ENCODE data around the gene PRDM16. TPM values are rescaled to one million over a fixed set of nuclear protein-coding genes. Genes with fewer than 3 reads are reported as not detected.

The PRDM16 gene
- total RNA-seq, 1 experiment from 2014 or later = 1.4 TPM

DNA sequence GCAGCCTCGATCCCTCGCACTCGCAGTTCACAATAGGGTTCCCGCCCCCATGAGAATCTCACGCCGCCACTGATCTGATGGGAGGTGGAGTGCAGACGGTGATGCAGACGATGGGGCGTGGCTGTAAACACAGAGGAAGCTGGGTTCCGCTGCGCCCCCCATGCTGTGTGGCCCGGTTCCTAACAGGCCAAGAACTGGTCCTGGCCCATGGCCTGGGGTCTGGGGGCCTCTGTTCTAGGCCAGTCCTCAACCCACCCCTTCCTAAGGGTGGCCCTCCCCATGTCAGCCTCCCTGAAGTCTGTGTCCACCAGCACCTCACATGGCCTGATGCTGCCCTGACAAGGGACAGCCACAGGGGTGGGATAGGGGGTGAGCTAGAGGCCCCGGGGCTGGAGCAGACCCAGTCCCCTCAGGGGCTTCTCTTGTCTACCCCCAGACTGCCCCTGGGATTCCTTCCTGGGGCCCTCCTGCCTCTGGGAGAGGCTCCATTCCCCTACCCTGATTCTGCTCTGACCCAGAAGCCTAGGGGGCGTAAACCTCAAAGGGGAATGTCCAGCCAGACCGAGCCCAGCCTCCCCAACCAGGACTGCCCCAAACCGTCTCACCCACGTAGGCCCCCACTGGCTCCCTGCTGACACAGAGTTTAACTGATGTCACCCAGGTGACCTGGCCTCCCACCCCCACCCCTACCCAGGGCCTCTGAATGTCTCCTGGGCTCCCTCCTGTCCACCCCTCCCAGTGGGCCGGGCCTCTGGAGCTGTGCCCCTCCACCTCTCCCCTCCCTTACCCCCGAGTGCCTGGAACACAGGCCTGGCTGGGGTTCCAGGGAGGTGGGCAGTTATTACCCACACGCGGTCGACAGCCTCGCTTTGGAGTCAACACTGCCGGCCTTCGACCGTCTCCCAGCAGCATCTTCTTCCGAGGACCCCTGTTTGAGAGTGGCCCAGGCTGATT lies 370.6 kb downstream of the PRDM16 start:
- no peaks in the 10 kb centered on the region for H3K9me3 ChIP-seq (replicated peaks)
- no peak overlapping the region for H3K27ac ChIP-seq
- peaks cover 13% of the 10 kb centered on the region; the same call in 1 of the 2 replicates for H3K27me3 ChIP-seq
- H3K4me3 ChIP-seq = no peak overlapping the region
- no peaks in the 10 kb centered on the region for H3K36me3 ChIP-seq
- DNase-seq = no peak
- no peaks in the 10 kb centered on the region for H3K4me1 ChIP-seq

DNA sequence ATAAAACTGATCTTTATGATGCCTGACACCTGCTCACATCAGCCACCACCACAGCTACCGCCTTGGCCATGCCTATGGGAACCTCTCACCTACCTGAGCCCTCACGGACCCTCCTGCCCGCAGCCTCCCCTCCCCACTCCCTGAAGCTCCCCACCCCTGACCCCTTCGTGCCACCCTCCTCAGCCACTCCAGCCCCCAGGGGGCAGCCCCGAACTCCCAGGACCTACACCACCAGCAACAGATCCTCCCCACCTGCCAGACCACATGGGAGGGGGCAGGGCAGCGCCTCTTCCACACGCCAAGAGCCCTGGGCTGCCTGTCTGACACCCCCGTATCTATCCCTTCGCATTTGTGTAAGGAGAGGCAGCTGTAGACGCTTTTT lies 371.3 kb downstream of the PRDM16 start:
- Histone ChIP-seq H3K27me3 (peaks cover 13% of the 10 kb centered on the region; the same call in 1 of the 2 replicates), H3K36me3 (no peaks in the 10 kb centered on the region)
- DNase-seq = no peak

DNA sequence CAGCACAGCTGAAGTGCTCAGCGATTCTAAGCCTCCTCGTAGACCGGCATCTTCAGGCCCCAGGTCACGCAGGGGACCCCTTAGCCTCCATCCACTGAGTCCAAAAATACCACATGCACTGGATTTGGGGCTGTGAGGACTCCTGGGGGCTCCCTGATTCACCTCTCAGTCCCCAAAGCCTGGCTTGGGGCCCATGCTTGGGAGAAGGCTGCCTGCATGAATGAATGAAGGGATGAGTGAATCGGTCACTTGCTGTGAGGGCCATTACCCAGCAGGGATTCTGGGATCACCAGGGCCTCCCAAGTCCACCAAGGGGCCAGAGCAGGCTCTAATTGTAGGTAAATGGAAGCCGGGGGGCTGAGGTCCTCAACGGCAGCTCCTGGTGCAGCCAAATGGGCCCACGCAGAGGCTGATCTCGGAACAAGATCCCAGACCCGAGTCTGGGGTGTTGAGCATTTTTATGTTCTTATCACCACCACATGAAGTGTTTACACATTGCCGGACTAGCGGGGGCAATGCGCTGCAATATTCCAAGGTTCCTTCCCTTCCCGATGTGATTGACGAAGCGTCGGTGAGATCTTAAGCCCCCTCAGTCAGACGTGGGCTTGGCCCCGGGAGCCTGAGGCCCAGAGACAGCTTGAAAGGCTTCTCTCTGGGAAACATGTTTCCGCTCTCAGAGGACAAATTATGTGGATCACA lies 371.9 kb downstream of the PRDM16 start:
- Histone ChIP-seq H3K27ac (no peak overlapping the region), H3K9me3 (replicated peaks) (no peaks in the 10 kb centered on the region), H3K4me3 (no peak overlapping the region), H3K27me3 (peaks cover 13% of the 10 kb centered on the region; the same call in 1 of the 2 replicates), H3K4me1 (no peaks in the 10 kb centered on the region), H3K36me3 (no peaks in the 10 kb centered on the region)
- no peak for DNase-seq

More for the DNA sequence above, 371.3 kb downstream of the PRDM16 start:
- no peak overlapping the region for H3K4me3 ChIP-seq
- H3K27ac ChIP-seq = no peak overlapping the region
- H3K4me1 ChIP-seq = no peaks in the 10 kb centered on the region
- H3K9me3 ChIP-seq (replicated peaks) = no peaks in the 10 kb centered on the region

DNA sequence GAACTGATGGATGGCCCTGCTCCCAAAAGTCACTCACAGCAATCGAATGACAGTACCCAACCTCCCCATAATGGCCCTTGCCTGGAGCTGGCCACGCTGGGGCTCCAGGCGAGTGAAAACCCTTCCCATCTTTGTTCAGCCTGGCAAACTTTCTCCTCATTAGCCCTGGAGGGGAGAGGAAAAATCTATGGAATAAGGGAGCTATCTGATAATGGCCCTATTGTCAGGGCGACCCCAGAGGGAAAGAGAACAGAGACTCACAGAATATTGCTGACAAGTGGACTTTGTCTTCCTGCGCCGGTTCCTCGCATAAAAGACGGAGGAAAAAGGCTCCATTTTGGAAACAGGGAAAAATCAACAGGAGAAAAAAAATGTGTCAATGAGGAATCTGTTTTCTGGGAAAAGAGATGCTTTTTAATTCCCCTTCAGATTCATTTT lies 372.4 kb downstream of the PRDM16 start:
- Histone ChIP-seq H3K36me3 (no peaks in the 10 kb centered on the region), H3K27ac (no peak overlapping the region), H3K9me3 (replicated peaks) (no peaks in the 10 kb centered on the region), H3K4me1 (no peaks in the 10 kb centered on the region), H3K4me3 (no peak overlapping the region), H3K27me3 (peaks cover 13% of the 10 kb centered on the region; the same call in 1 of the 2 replicates)
- DNase-seq = no peak

DNA sequence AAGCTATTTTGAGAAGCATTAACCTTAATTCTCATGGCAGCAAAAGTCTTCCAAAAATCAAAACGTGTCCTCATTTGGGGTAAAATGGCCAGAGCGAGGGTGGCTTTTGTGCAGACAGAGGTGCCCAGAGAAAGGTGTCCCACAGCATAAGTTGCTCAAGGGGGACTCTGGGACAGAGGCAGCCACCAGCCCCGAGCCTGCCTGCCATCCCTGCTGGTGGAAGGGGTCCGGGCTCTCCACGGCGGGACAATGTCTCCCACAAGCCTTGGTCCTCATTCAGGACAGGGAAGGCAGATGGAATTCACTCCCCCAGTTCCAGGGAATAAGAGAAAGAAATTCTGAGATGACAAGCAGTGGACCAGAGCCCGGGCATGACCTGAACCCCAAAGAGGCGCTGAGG lies 372.9 kb downstream of the PRDM16 start:
- Histone ChIP-seq H3K27me3 (peaks cover 13% of the 10 kb centered on the region; the same call in 1 of the 2 replicates), H3K4me1 (no peaks in the 10 kb centered on the region), H3K36me3 (no peaks in the 10 kb centered on the region), H3K4me3 (no peak overlapping the region), H3K27ac (no peak overlapping the region), H3K9me3 (replicated peaks) (no peaks in the 10 kb centered on the region)
- no peak for DNase-seq

DNA sequence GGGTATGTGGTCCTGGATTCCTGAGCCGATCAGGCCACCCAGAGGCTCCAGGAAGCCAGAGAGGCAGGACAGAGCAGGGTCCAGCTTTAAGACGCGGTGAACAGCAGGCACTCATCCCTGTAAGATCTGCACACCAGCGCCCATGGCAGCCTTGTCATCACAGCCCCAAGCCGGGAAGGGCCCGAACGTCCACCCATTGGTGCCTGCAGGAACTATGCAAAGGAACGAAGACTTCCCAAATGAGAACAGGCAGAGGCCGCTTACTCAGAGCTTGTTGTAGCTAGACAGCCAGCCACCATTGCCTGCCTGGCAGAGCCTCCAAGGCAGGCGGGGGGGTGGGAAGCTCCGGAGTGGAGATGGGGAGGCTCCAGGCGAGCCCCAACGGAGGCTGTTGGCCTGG lies 373.3 kb downstream of the PRDM16 start:
- no peak overlapping the region for H3K27ac ChIP-seq
- no peak for DNase-seq
- H3K36me3 ChIP-seq = no peaks in the 10 kb centered on the region
- H3K27me3 ChIP-seq = peaks cover 13% of the 10 kb centered on the region; the same call in 1 of the 2 replicates
- no peaks in the 10 kb centered on the region for H3K4me1 ChIP-seq
- H3K4me3 ChIP-seq = no peak overlapping the region
- H3K9me3 ChIP-seq (replicated peaks) = no peaks in the 10 kb centered on the region; the same call in 1 of the 2 replicates

DNA sequence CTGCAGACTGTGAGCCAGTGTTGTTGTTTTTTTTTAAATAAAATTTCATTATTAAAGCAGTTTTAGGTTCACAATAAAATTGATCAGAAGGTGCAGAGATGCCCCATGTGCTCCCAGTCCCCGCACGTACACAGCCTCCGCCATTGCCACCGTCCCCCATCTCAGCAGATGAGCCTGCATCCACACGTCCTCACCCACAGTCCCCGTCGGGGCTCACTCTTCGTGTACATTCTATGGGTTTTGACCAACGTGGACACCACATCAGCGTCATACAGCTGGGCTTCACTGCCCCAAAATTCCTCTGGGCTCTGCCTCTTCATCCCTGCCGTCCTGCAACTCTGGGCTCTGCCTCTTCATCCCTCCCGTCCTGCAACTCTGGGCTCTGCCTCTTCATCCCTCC lies 373.9 kb downstream of the PRDM16 start:
- DNase-seq = no peak
- Histone ChIP-seq H3K4me1 (no peaks in the 10 kb centered on the region), H3K27me3 (peaks cover 13% of the 10 kb centered on the region; the same call in 1 of the 2 replicates), H3K36me3 (no peaks in the 10 kb centered on the region), H3K4me3 (no peak overlapping the region), H3K9me3 (replicated peaks) (no peaks in the 10 kb centered on the region; the same call in 1 of the 2 replicates), H3K27ac (no peak overlapping the region)

DNA sequence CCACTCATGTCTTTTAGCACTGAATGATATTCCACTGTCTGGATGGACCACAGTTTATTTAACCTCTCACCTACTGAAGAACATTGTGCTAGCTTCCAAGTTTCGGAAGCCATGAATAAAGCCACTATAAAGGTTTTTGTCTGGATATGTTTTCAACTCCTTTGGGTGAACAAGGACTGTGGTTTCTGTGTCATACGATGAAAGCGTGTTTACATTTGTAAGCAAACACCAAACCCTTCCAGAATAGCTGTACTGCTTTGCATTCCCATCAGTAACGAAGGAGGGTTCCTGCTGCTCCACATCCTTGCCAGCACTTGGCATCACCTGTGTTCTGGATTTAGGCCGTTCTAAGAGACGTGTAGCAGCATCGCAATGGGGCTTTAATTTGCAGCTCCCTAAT lies 374.8 kb downstream of the PRDM16 start:
- Histone ChIP-seq H3K9me3 (replicated peaks) (no peaks in the 10 kb centered on the region; the same call in 1 of the 2 replicates), H3K27ac (no peak overlapping the region), H3K36me3 (no peaks in the 10 kb centered on the region), H3K27me3 (peaks cover 13% of the 10 kb centered on the region; the same call in 1 of the 2 replicates), H3K4me1 (no peaks in the 10 kb centered on the region), H3K4me3 (no peak overlapping the region)
- no peak for DNase-seq

DNA sequence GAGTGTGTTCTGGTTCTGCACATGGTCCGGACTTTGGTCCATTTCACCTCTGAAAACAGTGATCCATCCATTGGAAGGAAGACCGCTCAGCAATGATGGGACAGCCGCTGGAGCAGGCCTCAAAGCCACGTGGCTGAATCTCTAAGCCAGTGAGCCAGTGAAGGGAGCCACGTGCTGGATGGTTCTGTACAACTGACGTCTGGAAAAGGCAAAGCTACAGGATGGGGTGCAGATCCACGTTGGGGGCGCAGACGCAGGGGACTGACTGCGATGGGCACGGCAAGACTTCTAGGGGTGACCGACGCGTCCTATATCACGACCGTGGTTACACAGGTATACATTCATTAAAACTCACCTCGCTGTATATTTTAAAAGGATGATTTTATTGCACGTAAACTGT lies 375.3 kb downstream of the PRDM16 start:
- no peak for DNase-seq
- Histone ChIP-seq H3K9me3 (replicated peaks) (no peaks in the 10 kb centered on the region; the same call in 1 of the 2 replicates), H3K4me3 (no peak overlapping the region), H3K4me1 (no peaks in the 10 kb centered on the region), H3K27ac (no peak overlapping the region), H3K27me3 (peaks cover 13% of the 10 kb centered on the region; the same call in 1 of the 2 replicates), H3K36me3 (no peaks in the 10 kb centered on the region)

DNA sequence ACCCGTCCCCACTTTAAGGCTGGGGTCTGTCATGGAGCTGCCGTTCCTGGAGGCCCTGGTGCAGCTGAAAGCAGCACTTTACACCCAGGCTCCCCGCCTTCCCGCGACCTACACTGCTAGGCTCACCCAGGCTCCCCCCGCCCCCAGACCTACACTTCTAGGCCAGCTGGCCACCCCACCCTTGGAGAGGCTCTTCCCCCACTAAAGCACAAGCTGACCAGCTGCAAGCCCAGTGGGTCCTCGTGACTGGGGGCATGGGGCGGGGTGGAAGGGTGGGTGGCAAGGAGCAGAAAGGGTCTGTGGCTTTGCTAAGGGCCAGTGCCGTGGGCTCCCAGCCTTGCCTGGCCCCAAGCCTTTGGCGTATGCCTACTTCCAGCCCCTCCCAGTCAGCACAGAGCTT lies 375.7 kb downstream of the PRDM16 start:
- no peak for DNase-seq

DNA sequence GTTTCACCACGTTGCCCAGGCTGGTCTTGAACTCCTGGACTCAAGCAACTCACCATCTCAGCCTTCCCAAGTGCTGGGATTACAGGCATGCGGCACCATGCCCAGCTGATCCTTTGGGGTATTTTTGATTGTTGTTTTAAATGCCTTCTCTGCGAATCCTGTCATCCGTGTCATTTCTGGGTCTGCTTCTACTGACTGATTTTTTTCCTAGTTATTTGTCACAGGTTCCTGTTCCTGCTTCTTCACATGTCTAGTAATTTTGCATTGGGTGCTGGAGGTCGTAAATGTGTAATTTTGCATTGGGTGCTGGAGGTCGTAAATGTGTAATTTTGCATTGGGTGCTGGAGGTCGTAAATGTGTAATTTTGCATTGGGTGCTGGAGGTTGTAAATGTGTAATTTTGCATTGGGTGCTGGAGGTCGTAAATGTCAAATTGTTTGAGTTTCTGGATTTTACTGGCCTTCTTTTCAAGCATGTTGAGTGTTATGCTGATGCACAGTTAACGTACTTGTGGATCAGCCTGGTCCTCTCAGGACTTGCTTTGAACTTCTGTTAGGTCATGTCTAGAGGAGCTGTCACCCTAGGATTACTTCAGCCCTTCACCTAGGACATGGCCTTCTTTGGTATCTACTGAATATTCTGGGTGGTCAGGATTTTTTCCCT lies 381.3 kb downstream of the PRDM16 start:
- Histone ChIP-seq H3K36me3 (no peaks in the 10 kb centered on the region), H3K4me1 (no peaks in the 10 kb centered on the region), H3K27me3 (peaks cover 19% of the 10 kb centered on the region), H3K4me3 (no peak overlapping the region), H3K27ac (no peak overlapping the region), H3K9me3 (replicated peaks) (no peaks in the 10 kb centered on the region; the same call in 1 of the 2 replicates)
- DNase-seq = no peak

More for the DNA sequence above, 375.7 kb downstream of the PRDM16 start:
- no peak overlapping the region for H3K4me3 ChIP-seq
- H3K36me3 ChIP-seq = no peaks in the 10 kb centered on the region
- H3K9me3 ChIP-seq (replicated peaks) = no peaks in the 10 kb centered on the region; the same call in 1 of the 2 replicates
- H3K27ac ChIP-seq = no peak overlapping the region
- no peaks in the 10 kb centered on the region for H3K4me1 ChIP-seq
- H3K27me3 ChIP-seq = peaks cover 13% of the 10 kb centered on the region; the same call in 1 of the 2 replicates

DNA sequence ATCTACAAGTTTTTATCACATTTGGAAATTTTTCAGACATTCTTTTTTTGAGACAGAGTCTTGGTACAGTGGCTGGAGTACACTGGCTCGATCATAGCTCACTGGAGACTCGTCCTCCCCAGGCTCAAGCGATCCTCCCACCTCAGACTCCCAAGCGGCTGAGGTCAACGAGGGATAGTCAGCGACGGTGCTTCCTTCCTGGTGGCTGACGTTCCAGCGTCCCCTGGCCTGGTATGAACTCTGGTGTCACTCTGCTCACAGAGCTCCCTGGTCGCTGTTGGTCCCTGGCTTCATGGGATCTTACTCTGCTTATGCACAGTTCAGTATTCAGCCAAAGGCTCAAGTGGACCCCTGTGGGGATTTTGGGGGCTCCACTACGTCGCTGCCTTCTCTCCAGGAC lies 382.0 kb downstream of the PRDM16 start:
- Histone ChIP-seq H3K9me3 (replicated peaks) (no peaks in the 10 kb centered on the region; the same call in 1 of the 2 replicates), H3K4me3 (no peak overlapping the region), H3K36me3 (no peaks in the 10 kb centered on the region), H3K27me3 (peaks cover 20% of the 10 kb centered on the region), H3K4me1 (no peaks in the 10 kb centered on the region), H3K27ac (no peak overlapping the region)
- no peak for DNase-seq

DNA sequence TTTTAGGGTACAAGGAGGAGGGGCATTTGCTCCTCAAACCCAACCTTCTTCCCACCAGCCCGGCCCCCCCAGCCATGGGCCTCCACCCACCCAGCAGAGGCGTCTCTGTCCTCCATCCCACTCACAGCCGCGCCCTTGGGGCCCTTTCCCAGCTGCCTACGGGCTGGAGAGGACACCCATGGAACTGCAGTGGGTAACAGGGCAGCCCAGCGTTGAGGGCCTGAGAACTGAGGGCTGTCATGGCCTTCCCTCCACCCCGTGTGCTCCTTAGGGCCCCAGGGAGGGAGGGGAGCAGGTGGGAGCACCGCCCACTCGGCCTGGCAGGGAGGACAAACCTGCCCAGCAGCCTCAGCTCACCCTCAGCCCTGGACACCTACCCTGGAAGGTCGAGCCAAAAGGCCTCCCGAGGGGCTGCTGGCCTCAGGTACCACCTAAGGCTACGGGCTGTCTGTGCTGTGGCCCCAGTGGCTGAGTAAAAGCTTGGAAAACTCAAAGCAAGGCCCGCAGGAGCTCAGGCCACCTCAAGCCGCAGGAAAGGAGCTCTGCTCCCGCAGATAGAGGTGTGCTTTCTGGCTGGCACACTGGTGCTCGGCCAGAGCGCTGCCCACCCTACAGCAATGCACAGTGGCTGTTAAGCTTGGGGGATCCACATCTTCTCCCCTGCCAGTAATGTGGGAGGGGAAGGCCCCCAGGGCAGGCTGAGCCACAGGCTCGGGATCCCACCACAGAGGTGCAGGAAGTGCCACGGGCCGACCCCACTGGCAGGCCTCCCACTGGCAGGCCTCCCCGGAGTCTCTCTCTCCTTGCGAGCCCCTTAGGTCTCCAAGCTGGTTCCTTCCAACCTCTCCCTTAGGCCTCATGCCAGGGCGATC lies 383.2 kb downstream of the PRDM16 start:
- Histone ChIP-seq H3K9me3 (replicated peaks) (no peaks in the 10 kb centered on the region; the same call in 1 of the 2 replicates), H3K4me1 (no peaks in the 10 kb centered on the region), H3K27me3 (peaks cover 20% of the 10 kb centered on the region), H3K36me3 (no peaks in the 10 kb centered on the region), H3K4me3 (no peak overlapping the region), H3K27ac (no peak overlapping the region)
- DNase-seq = no peak

DNA sequence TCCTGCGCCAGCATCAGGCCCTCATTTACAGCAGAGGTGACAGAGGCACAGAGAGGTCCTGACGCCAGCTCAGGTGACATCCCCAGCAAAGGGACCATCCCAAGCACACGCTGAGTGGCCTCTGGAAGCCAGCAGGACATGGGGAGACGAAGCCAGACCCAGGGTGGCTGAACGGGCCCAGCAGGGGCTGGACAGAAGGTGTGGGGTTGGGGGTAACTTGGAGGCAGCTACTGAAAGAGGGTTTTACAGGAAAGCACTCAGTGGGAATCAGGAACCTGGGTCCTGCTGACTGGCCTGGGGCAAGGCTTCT lies 383.8 kb downstream of the PRDM16 start:
- H3K36me3 ChIP-seq = no peaks in the 10 kb centered on the region
- no peak for DNase-seq
- H3K9me3 ChIP-seq (replicated peaks) = no peaks in the 10 kb centered on the region
- H3K4me1 ChIP-seq = peaks cover 3% of the 10 kb centered on the region
- no peak overlapping the region for H3K27ac ChIP-seq
- H3K27me3 ChIP-seq = peaks cover 20% of the 10 kb centered on the region
- H3K4me3 ChIP-seq = no peak overlapping the region
